Muscle of leg (tissue), 11 donors: ENCODE data around the gene SLC12A4. TPM values are rescaled to one million over a fixed set of nuclear protein-coding genes. Genes with fewer than 3 reads are reported as not detected.

Experiments
- DNase-seq: peaks from one replicate; pipeline ENCODE4 v3.0.0; 2013
- H3K27ac ChIP-seq: one replicate; pipeline ENCODE4 v1.5.1; 2013; ENCODE audit warnings: mild to moderate bottlenecking, low read length, control low read depth
- H3K27me3 ChIP-seq: one replicate; pipeline ENCODE4 v1.6.1; 2013; ENCODE audit warnings: low read length; ENCODE audit not compliant: control insufficient read depth, insufficient read depth
- H3K36me3 ChIP-seq: one replicate; pipeline ENCODE4 v1.6.1; 2013; ENCODE audit warnings: low read length; ENCODE audit not compliant: control insufficient read depth, insufficient read depth
- H3K4me1 ChIP-seq: one replicate; pipeline ENCODE4 v1.6.1; 2013; ENCODE audit warnings: low read length; ENCODE audit not compliant: control insufficient read depth, insufficient read depth
- H3K4me3 ChIP-seq: one replicate; pipeline ENCODE4 v1.5.1; 2013; ENCODE audit warnings: low read length, control low read depth
- H3K9me3 ChIP-seq: replicated peaks from 2 replicates; pipeline ENCODE4 v1.6.1; 2013; ENCODE audit warnings: low read depth, low read length; ENCODE audit not compliant: control insufficient read depth
- WGBS: methylation state at CpG from one replicate; pipeline ENCODE4 v1.1.5; 2013; ENCODE audit warnings: missing lambda C conversion rate; ENCODE audit not compliant: insufficient coverage; 5-methylcytosine and 5-hydroxymethylcytosine counted together
- polyA plus RNA-seq, 8 donors: library from polyadenylated mRNA; unstranded; fragments of 120-200 nt; gene quantifications; one replicate each; pipeline versions ENCODE4 v1.2.1 to v1.2.3, GENCODE V29; 2013; ENCODE audit warnings: inconsistent platforms in 1 of 8, low replicate concordance in 1 of 8; ENCODE audit not compliant: insufficient read length in 8 of 8, insufficient read depth in 1 of 8
- total RNA-seq: library from RNA; stranded (reverse); fragments of 120-200 nt; gene quantifications from one replicate; pipeline ENCODE4 v1.2.4, GENCODE V29; 2013

SLC12A4 gene
- total and polyA plus RNA-seq, 9 donors: 34.2 to 55.2 (median 42.2) TPM

- 62% methylated on average over 12 of the region's 12 CpGs for WGBS
- peaks cover 75% of the 10 kb centered on the region for H3K36me3 ChIP-seq
- H3K4me1 ChIP-seq: peaks cover 17% of the 10 kb centered on the region
- no peaks in the 10 kb centered on the region for H3K9me3 ChIP-seq
- H3K27ac ChIP-seq: no peak overlapping the region
- H3K4me3 ChIP-seq: no peak overlapping the region
- H3K27me3 ChIP-seq: no peaks in the 10 kb centered on the region
- DNase-seq: peak; percentile 64
Measured at GRCh38 chr16:67951485-67951884, 17.0 kb downstream of the SLC12A4 start.

- peaks cover 19% of the 10 kb centered on the region for H3K4me1 ChIP-seq
- WGBS: 84% methylated on average over 7 of the region's 16 CpGs
- DNase-seq: no peak
- no peaks in the 10 kb centered on the region for H3K27me3 ChIP-seq
- H3K27ac ChIP-seq: no peak overlapping the region
- peaks cover 85% of the 10 kb centered on the region for H3K36me3 ChIP-seq
- no peaks in the 10 kb centered on the region for H3K9me3 ChIP-seq
- no peak overlapping the region for H3K4me3 ChIP-seq
Measured at GRCh38 chr16:67950335-67950843, 18.0 kb downstream of the SLC12A4 start.

- 91% methylated on average over 9 of the region's 11 CpGs for WGBS
- peaks cover 85% of the 10 kb centered on the region for H3K36me3 ChIP-seq
- no peak overlapping the region for H3K27ac ChIP-seq
- DNase-seq: no peak
- H3K4me3 ChIP-seq: no peak overlapping the region
- peaks cover 26% of the 10 kb centered on the region for H3K4me1 ChIP-seq
- no peaks in the 10 kb centered on the region for H3K9me3 ChIP-seq
- H3K27me3 ChIP-seq: no peaks in the 10 kb centered on the region
Measured at GRCh38 chr16:67949645-67950044, 18.8 kb downstream of the SLC12A4 start.

GRCh38 chr16:67948015-67948414, 20.4 kb downstream of the SLC12A4 start:
- DNase-seq: no peak
- H3K4me1 ChIP-seq: peaks cover 41% of the 10 kb centered on the region
- no peaks in the 10 kb centered on the region for H3K27me3 ChIP-seq
- H3K4me3 ChIP-seq: no peak overlapping the region
- no peaks in the 10 kb centered on the region for H3K9me3 ChIP-seq
- 93% methylated on average over 15 of the region's 15 CpGs for WGBS
- H3K36me3 ChIP-seq: peaks cover 92% of the 10 kb centered on the region
- H3K27ac ChIP-seq: no peak overlapping the region

- no peaks in the 10 kb centered on the region for H3K27me3 ChIP-seq
- H3K9me3 ChIP-seq: no peaks in the 10 kb centered on the region
- H3K36me3 ChIP-seq: peaks cover 98% of the 10 kb centered on the region
- H3K4me3 ChIP-seq: no peak overlapping the region
- 89% methylated on average over 20 of the region's 28 CpGs for WGBS
- peaks cover 40% of the 10 kb centered on the region for H3K4me1 ChIP-seq
- H3K27ac ChIP-seq: no peak overlapping the region
- DNase-seq: no peak
Measured at GRCh38 chr16:67946966-67947558, 21.4 kb downstream of the SLC12A4 start.

GRCh38 chr16:67946128-67946569, 22.3 kb downstream of the SLC12A4 start:
- no peak for DNase-seq
- 88% methylated on average over 18 of the region's 20 CpGs for WGBS
- Histone ChIP-seq H3K4me3 (no peak overlapping the region), H3K36me3 (peaks cover 98% of the 10 kb centered on the region), H3K9me3 (no peaks in the 10 kb centered on the region), H3K4me1 (peaks cover 31% of the 10 kb centered on the region), H3K27me3 (no peaks in the 10 kb centered on the region), H3K27ac (no peak overlapping the region)

GRCh38 chr16:67945392-67945933, 23.0 kb downstream of the SLC12A4 start:
- H3K27me3 ChIP-seq: no peaks in the 10 kb centered on the region
- no peaks in the 10 kb centered on the region for H3K9me3 ChIP-seq
- H3K27ac ChIP-seq: peak overlapping the region; percentile 13
- H3K4me1 ChIP-seq: peaks cover 24% of the 10 kb centered on the region
- H3K36me3 ChIP-seq: peaks cover 93% of the 10 kb centered on the region
- WGBS: 85% methylated on average over 18 of the region's 24 CpGs
- no peak overlapping the region for H3K4me3 ChIP-seq
- DNase-seq: no peak

- WGBS: 86% methylated on average over 23 of the region's 24 CpGs
- H3K27ac ChIP-seq: peak overlapping the region; percentile 85
- no peak for DNase-seq
- no peaks in the 10 kb centered on the region for H3K9me3 ChIP-seq
- H3K4me3 ChIP-seq: no peak overlapping the region
- no peaks in the 10 kb centered on the region for H3K27me3 ChIP-seq
- H3K4me1 ChIP-seq: peaks cover 24% of the 10 kb centered on the region
- peaks cover 88% of the 10 kb centered on the region for H3K36me3 ChIP-seq
Measured at GRCh38 chr16:67944690-67945391, 23.6 kb downstream of the SLC12A4 start.

GRCh38 chr16:67943619-67944504, 24.6 kb downstream of the SLC12A4 start, which contains the start of gene LCAT:
TSS of gene LCAT (minus strand) at chr16:67944120. CDS start at chr16:67944101, 19 bp downstream.
- Histone ChIP-seq H3K36me3 (peaks cover 87% of the 10 kb centered on the region), H3K9me3 (no peaks in the 10 kb centered on the region), H3K27ac (peak within 1 kb of the TSS; percentile 85), H3K4me1 (peaks cover 24% of the 10 kb centered on the region), H3K27me3 (no peaks in the 10 kb centered on the region), H3K4me3 (no peak within 1 kb of the TSS)
- peak; percentile 80 for DNase-seq
- 48% methylated on average over 19 of the region's 23 CpGs for WGBS
